CD4-positive, alpha-beta T cell treated with Interferon gamma for 1 hour (primary cell): ENCODE data around the gene CAMK2B.
A peak's percentile ranks its signal among the peaks of the same experiment; 100 is the strongest.
"Not testable (repeated sequence)": the region's sequence is repeated elsewhere in the genome, so short reads cannot be mapped to it uniquely, and the experiment has no call there.

Experiments used
- DNase-seq: peaks from one replicate; pipeline ENCODE4 v3.0.0-alpha.2; 2020

Gene CAMK2B

GRCh38 chr7:44212581-44213184 lies 112.7 kb downstream of the CAMK2B start:
- DNase-seq = no peak

- DNase-seq = no peak
Observed at GRCh38 chr7:44212018-44212417, 113.4 kb downstream of the CAMK2B start.

- no peak for DNase-seq
Observed at GRCh38 chr7:44211126-44211675, 114.2 kb downstream of the CAMK2B start.

GRCh38 chr7:44210107-44210506 lies 115.3 kb downstream of the CAMK2B start:
- DNase-seq = no peak

- no peak for DNase-seq
Observed at GRCh38 chr7:44208085-44208484, 117.3 kb downstream of the CAMK2B start.

- no peak for DNase-seq
Observed at GRCh38 chr7:44206008-44206407, 119.4 kb downstream of the CAMK2B start.

- DNase-seq = no peak
Observed at GRCh38 chr7:44201813-44202212, 123.6 kb downstream of the CAMK2B start.

- DNase-seq = peak; percentile 93
Observed at GRCh38 chr7:44200699-44201461, 124.5 kb downstream of the CAMK2B start, which contains the start of gene YKT6. Gene YKT6 (plus strand): TSS chr7:44200978. CDS start chr7:44201136, 158 bp downstream.

- DNase-seq = not testable (repeated sequence)
Observed at GRCh38 chr7:44200163-44200562, 125.2 kb downstream of the CAMK2B start.

- DNase-seq = no peak
Observed at GRCh38 chr7:44197474-44197873, 127.9 kb downstream of the CAMK2B start.

- peak; percentile 7 for DNase-seq
Observed at GRCh38 chr7:44196450-44196872, 128.9 kb downstream of the CAMK2B start.

- no peak for DNase-seq
Observed at GRCh38 chr7:44195889-44196288, 129.5 kb downstream of the CAMK2B start.

- no peak for DNase-seq
Observed at GRCh38 chr7:44194562-44195145, 130.7 kb downstream of the CAMK2B start.

- no peak for DNase-seq
Observed at GRCh38 chr7:44194069-44194468, 131.3 kb downstream of the CAMK2B start.

GRCh38 chr7:44193011-44193802 lies 132.2 kb downstream of the CAMK2B start:
- no peak for DNase-seq

- DNase-seq = no peak
Observed at GRCh38 chr7:44191171-44191570, 134.2 kb downstream of the CAMK2B start.

- no peak for DNase-seq
Observed at GRCh38 chr7:44189993-44190872, 135.2 kb downstream of the CAMK2B start.

GRCh38 chr7:44189286-44189992 lies 136.0 kb downstream of the CAMK2B start, which contains the start of gene GCK:
Gene GCK (minus strand): TSS chr7:44189439. CDS start chr7:44188953, 486 bp downstream.
- DNase-seq = no peak

GRCh38 chr7:44188480-44189225 lies 136.7 kb downstream of the CAMK2B start:
- no peak for DNase-seq
